ENCODE measurements around the gene EEA1. TPM values are rescaled to one million over a fixed set of nuclear protein-coding genes. Genes with fewer than 3 reads are reported as not detected.

The EEA1 gene
- total RNA-seq, 4 donors from 2014 or later: 17.2 to 58.1 (median 31.0) TPM

DNA sequence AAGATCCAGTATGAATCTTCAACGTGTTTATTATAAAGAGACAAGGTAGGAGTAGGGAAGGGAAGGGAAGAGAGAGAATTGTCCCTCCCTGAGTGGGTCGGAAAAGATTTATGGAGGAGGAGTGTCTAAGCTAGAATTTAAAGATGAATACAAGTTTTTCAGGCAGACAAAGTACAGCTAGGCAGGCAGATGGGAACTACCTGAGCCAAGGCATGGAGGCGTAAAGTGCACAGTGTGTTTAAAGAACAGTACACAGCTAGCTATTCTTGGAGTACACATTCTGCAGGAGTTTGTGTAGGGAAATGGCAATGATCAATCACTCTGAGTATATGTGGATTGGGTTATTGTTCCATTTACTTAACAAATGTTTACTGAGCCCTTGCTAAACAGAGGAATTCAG is 206.2 kb downstream of the EEA1 start:
- Histone ChIP-seq H3K4me1 (no peaks in the 10 kb centered on the region), H3K4me3 (no peak overlapping the region), H3K36me3 (no peaks in the 10 kb centered on the region), H3K27ac (no peak overlapping the region), H3K9me3 (no peaks in the 10 kb centered on the region), H3K27me3 (no peaks in the 10 kb centered on the region)
- TF ChIP-seq, protein P1, sequence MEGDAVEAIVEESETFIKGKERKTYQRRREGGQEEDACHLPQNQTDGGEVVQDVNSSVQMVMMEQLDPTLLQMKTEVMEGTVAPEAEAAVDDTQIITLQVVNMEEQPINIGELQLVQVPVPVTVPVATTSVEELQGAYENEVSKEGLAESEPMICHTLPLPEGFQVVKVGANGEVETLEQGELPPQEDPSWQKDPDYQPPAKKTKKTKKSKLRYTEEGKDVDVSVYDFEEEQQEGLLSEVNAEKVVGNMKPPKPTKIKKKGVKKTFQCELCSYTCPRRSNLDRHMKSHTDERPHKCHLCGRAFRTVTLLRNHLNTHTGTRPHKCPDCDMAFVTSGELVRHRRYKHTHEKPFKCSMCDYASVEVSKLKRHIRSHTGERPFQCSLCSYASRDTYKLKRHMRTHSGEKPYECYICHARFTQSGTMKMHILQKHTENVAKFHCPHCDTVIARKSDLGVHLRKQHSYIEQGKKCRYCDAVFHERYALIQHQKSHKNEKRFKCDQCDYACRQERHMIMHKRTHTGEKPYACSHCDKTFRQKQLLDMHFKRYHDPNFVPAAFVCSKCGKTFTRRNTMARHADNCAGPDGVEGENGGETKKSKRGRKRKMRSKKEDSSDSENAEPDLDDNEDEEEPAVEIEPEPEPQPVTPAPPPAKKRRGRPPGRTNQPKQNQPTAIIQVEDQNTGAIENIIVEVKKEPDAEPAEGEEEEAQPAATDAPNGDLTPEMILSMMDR (IDR thresholded peaks at IDR 0.05): no peak
- TF ChIP-seq POLR2A (IDR thresholded peaks at IDR 0.05): no peak
- no peak for DNase-seq
- WGBS, 2 donors: 69 to 75% methylated on average over 3 of the region's 3 CpGs
- intact Hi-C loops (cut with DNase I): no loop called here

DNA sequence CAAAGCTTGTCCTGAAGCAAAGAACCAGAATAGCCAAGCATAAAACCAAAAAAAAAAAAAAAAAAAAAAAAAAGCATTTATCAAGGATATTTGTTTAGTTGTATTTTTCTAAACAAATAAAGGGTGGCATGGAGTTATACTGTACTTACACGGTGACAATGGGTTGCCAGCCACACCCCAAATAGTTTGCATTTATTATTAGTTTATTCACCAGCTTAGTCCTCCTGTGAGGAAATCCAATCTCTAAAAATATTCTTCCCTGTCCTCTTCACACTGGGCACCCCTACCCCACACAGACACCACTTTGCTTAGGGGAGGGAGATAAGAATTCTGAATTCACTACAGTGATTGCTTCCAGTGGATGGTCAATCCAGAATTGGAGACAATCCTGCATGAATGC is 207.4 kb downstream of the EEA1 start:
- H3K27ac ChIP-seq: no peak overlapping the region
- no peak for DNase-seq
- no peaks in the 10 kb centered on the region for H3K4me1 ChIP-seq
- H3K4me3 ChIP-seq: no peak overlapping the region
- intact Hi-C loops (cut with DNase I): no loop called here
- TF ChIP-seq, protein P1 (IDR thresholded peaks at IDR 0.05): no peak
- no peak for TF ChIP-seq POLR2A (IDR thresholded peaks at IDR 0.05)
- H3K36me3 ChIP-seq: no peaks in the 10 kb centered on the region
- H3K27me3 ChIP-seq: no peaks in the 10 kb centered on the region
- no peaks in the 10 kb centered on the region for H3K9me3 ChIP-seq
- 40 to 58% methylated on average over 1 of the region's 1 CpG for WGBS, 2 donors

DNA sequence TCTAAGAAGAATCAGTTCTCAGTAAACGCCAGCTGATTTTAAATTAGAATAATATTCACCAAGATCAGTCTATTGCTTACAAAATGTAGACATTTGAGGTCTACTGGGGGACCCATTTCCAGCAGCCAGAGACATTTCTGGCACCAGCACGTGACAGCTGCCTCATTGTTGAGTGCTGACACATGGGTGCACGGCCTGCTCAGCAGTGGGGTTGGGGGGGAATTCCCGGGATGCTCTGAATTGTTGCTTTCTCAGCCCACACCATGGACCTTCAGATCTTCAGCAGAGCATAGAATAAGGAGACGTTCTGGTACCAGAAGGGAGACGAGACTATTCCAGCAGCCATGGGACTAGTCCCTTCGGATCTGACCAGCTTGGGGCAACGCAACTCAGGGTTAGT is 208.0 kb downstream of the EEA1 start:
- DNase-seq: no peak
- Histone ChIP-seq H3K4me3 (no peak overlapping the region), H3K27ac (no peak overlapping the region), H3K27me3 (no peaks in the 10 kb centered on the region), H3K4me1 (no peaks in the 10 kb centered on the region), H3K9me3 (no peaks in the 10 kb centered on the region), H3K36me3 (no peaks in the 10 kb centered on the region)
- intact Hi-C loops (cut with DNase I): no loop called here
- 61 to 73% methylated on average over 4 to 6 of the region's 8 CpGs for WGBS, 2 donors
- TF ChIP-seq, protein P1 (IDR thresholded peaks at IDR 0.05): no peak
- no peak for TF ChIP-seq POLR2A (IDR thresholded peaks at IDR 0.05)

Small RNAs within 50 kb of the gene (small RNA-seq; reads per million reads assigned to genes)
- gene RNU6-1329P: 0 to 0.15 (median 0) reads per million in 4 donors

Other genes starting within 250 kb of the EEA1 start
- not detected for gene PLEKHG7, start 226.3 kb downstream of the EEA1 start, total RNA-seq

All from esophagus squamous epithelium (tissue), 5 donors.